Mesothelial cell of epicardium (in vitro differentiated cells): ENCODE measurements around the gene A2M. TPM values are rescaled to one million over a fixed set of nuclear protein-coding genes. Genes with fewer than 3 reads are reported as not detected.

Source experiments
- DNase-seq, 2 experiments: peaks; one replicate each; pipeline ENCODE4 v3.0.0; 2021; ENCODE audit warnings: low spot score in 2 of 2; ENCODE audit not compliant: unreplicated experiment in 2 of 2
- H3K27ac Mint-ChIP-seq: 2 replicates; pipeline ENCODE4 v1.8.0; 2021; ENCODE audit warnings: mixed read lengths
- H3K27me3 Mint-ChIP-seq: 2 replicates; pipeline ENCODE4 v1.8.0; 2021; ENCODE audit warnings: low read depth, mixed read lengths
- H3K36me3 Mint-ChIP-seq: 2 replicates; pipeline ENCODE4 v1.8.0; 2021; ENCODE audit warnings: mixed read lengths
- H3K4me1 Mint-ChIP-seq: 2 replicates; pipeline ENCODE4 v1.8.0; 2021; ENCODE audit warnings: mixed read lengths
- H3K4me3 Mint-ChIP-seq: 2 replicates; pipeline ENCODE4 v1.8.0; 2021; ENCODE audit warnings: mild to moderate bottlenecking, moderate library complexity, mixed read lengths
- H3K9me3 Mint-ChIP-seq: 2 replicates; pipeline ENCODE4 v1.8.0; 2021; ENCODE audit warnings: mixed read lengths
- total RNA-seq: library from RNA; stranded (reverse); gene quantifications from 3 replicates; pipeline ENCODE4 v1.2.1, GENCODE V29; 2021
- TF ChIP-seq, protein P1 (sequence below): fragments of 200-600 bp; sonication (generic); IDR thresholded peaks from one replicate; pipeline ENCODE4 v1.5.0; 2021; ENCODE audit warnings: antibody characterized with exemption; ENCODE audit not compliant: unreplicated experiment

Gene A2M
- total RNA-seq, 1 donor from 2014 or later, result 3.8 TPM

DNA sequence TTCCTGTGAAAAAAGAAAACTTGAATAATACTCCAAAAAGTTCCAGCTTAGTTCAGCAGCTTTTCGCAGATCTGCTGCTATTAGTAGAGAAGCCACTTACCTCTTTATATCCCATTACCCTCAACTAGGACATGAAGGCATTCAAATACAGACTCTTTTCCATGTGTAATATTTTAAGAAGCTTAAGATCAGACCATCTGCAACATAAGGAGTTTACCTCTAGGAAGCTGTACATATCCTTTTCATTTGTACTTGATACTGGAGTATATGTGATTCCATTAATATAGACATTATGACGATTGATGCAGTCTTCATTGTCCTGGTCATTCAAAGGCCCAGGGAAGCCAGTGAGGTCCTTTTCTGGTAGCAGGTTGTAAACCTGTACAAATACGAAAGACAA, 20.4 kb downstream of the A2M start:
- Mint-ChIP-seq H3K9me3 (no peaks in the 10 kb centered on the region), H3K4me1 (no peaks in the 10 kb centered on the region), H3K27me3 (no peaks in the 10 kb centered on the region), H3K4me3 (no peak overlapping the region), H3K27ac (no peak overlapping the region), H3K36me3 (no peaks in the 10 kb centered on the region)
- no peak for DNase-seq
- TF ChIP-seq, protein P1, sequence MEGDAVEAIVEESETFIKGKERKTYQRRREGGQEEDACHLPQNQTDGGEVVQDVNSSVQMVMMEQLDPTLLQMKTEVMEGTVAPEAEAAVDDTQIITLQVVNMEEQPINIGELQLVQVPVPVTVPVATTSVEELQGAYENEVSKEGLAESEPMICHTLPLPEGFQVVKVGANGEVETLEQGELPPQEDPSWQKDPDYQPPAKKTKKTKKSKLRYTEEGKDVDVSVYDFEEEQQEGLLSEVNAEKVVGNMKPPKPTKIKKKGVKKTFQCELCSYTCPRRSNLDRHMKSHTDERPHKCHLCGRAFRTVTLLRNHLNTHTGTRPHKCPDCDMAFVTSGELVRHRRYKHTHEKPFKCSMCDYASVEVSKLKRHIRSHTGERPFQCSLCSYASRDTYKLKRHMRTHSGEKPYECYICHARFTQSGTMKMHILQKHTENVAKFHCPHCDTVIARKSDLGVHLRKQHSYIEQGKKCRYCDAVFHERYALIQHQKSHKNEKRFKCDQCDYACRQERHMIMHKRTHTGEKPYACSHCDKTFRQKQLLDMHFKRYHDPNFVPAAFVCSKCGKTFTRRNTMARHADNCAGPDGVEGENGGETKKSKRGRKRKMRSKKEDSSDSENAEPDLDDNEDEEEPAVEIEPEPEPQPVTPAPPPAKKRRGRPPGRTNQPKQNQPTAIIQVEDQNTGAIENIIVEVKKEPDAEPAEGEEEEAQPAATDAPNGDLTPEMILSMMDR, result no peak

DNA sequence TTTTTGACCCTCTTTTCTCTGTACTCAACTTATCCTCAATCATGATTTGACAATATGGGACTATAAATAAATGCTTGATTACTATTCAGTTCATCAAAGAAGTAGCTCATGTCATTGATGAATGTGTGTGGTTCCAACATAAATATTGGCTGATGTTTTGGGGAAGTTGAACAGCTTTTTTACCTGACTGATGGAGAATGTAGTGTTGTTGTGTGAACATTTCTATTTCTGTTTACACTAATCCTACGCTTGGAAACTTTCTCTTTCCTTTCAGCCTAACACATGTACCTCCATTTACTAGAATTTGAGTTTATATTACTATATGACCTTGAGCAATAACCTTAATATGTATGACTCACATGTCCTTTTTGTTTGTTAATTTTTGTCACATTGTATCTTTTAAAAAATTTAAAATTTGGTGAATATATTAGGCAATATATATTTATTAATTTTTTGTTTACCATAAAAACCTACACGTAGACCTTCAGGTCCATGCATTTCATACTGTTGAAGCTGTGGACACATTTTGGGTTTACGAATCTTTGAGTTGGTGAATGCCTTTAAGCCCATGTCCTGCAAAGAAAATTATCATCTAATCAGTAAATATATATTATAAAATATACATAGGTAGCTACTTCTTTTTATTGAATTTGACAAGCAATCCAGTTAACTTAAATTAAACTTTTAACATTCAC, 21.1 kb downstream of the A2M start:
- Mint-ChIP-seq H3K36me3 (no peaks in the 10 kb centered on the region), H3K27ac (no peak overlapping the region), H3K4me1 (no peaks in the 10 kb centered on the region), H3K9me3 (no peaks in the 10 kb centered on the region), H3K4me3 (no peak overlapping the region), H3K27me3 (no peaks in the 10 kb centered on the region)
- TF ChIP-seq, protein P1, result no peak
- no peak for DNase-seq

DNA sequence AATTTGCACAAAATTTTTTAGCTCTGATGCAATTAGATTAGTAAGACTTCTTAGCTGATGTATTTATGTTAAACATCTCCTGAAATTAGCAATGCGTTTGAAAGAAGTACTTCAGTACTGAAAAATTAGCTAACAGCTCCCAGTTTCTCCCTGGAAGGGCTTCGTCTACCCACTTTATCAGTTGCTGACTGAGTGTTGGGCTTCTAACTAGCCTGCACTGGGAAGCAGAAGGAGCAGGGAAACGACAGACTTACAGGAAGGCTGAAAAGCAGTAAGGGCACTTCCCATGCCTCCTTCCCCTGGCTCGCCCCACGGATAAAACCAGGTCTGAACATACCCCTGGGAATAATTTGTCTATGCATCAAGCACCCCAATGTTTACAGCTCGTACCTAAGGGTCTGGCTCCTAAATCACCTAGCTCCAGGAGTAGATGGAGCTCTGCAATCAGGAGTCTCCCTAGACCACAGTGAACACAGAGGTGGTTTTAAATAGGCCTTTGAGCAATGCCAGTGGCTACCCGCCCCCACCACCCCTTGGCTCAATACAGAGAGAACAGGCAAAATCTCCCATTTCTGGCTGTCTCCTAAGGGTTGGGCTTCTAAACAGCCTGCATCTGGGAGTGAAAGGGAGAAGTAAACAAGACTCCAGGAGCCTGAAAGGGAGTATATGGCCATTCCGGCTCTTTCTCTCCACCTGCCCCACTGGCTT, 23.7 kb downstream of the A2M start:
- no peak overlapping the region for H3K4me3 Mint-ChIP-seq
- TF ChIP-seq, protein P1, result no peak
- no peaks in the 10 kb centered on the region for H3K4me1 Mint-ChIP-seq
- H3K36me3 Mint-ChIP-seq, result no peaks in the 10 kb centered on the region
- H3K27ac Mint-ChIP-seq, result no peak overlapping the region
- H3K27me3 Mint-ChIP-seq, result peaks cover 2% of the 10 kb centered on the region
- DNase-seq, result no peak
- no peaks in the 10 kb centered on the region for H3K9me3 Mint-ChIP-seq

DNA sequence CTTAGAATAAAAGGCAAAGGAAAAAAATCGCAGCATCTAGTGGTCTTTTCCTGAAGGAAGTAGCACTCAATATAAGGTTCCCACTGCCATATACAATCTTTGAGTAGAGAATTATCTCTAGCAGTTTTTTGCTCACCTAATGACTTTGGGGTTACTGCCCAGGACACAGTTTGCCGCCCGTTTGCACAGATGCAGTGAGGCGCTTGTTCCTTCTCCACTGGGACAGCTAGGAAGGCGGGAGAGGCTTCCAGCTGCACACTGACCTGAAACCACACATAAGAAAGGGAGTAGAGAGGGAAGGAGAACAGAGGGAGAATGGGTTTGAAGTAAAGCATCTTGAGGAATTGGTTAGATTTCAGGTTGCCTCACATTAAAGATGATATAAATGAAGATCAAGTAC, 25.5 kb downstream of the A2M start:
- Mint-ChIP-seq H3K27ac (no peak overlapping the region), H3K9me3 (peaks cover 11% of the 10 kb centered on the region), H3K27me3 (peaks cover 5% of the 10 kb centered on the region), H3K36me3 (no peaks in the 10 kb centered on the region), H3K4me3 (no peak overlapping the region), H3K4me1 (no peaks in the 10 kb centered on the region)
- TF ChIP-seq, protein P1, result no peak
- no peak for DNase-seq

DNA sequence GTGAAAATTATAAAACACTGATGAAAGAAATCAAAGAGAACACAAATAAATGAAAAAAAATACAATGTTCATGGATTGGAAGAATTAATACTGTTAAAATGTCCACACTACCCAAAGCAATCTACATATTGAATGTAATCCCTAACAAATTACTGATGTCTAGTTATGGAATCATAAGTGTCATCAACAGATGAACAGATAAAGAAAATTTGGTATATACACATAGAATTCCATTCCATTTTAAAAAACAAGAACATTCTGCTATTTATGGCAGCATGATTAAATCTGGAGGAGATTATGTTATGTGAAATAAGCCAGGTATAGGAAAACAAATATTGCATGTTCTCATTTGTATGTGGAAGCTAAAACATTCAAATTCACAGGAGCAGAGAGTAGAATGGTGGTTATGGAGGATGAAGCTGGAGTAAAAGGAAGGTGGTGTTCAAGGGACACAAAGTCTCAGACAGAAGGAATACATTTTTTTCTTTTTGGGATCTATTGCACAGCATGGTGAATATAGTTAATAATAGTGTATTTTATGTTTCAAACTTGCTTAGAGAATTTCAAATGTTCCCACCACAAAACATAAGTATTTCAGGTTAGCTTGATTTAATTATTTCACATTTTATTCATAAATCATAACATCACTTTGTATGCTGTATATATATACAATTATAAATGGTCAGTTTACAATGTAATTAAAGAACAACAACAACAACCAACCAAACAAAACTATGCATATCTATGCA, 28.5 kb downstream of the A2M start:
- peaks cover 3% of the 10 kb centered on the region for H3K36me3 Mint-ChIP-seq
- no peak overlapping the region for H3K27ac Mint-ChIP-seq
- H3K27me3 Mint-ChIP-seq, result peaks cover 5% of the 10 kb centered on the region
- no peaks in the 10 kb centered on the region for H3K4me1 Mint-ChIP-seq
- peaks cover 33% of the 10 kb centered on the region for H3K9me3 Mint-ChIP-seq
- no peak overlapping the region for H3K4me3 Mint-ChIP-seq
- no peak for DNase-seq
- TF ChIP-seq, protein P1, result no peak
